Bronchial epithelial cell (primary cell): ENCODE measurements around the gene OPCML. TPM values are rescaled to one million over a fixed set of nuclear protein-coding genes. Genes with fewer than 3 reads are reported as not detected.

ENCODE experiments used
- DNase-seq: peaks from one replicate; pipeline ENCODE4 v3.0.0-alpha.2; 2010; ENCODE audit warnings: low read depth
- FAIRE-seq: peaks from 2 replicates; lab custom pipeline; 2011; peaks lifted over from hg19 to GRCh38; lab: Jason Lieb, UNC
- H3K27me3 ChIP-seq: 2 replicates; pipeline ENCODE4 v1.5.1; 2011; ENCODE audit warnings: low read length; ENCODE audit not compliant: control insufficient read depth, insufficient read depth
- H3K36me3 ChIP-seq: 2 replicates; pipeline ENCODE4 v1.5.1; 2011; ENCODE audit warnings: low read length; ENCODE audit not compliant: control insufficient read depth, insufficient read depth
- H3K4me3 ChIP-seq: 2 replicates; pipeline ENCODE4 v1.5.1; 2011; ENCODE audit warnings: mild to moderate bottlenecking, low read depth, low read length, control low read depth
- total RNA-seq: library from RNA; depleted of rRNA; stranded (reverse); fragments of >200 nt; gene quantifications from 2 replicates; pipeline ENCODE4 v1.2.1, GENCODE V29; 2014
- TF ChIP-seq, protein P1 (sequence below): IDR thresholded peaks from 2 replicates; pipeline ENCODE4 v1.5.1; 2011; ENCODE audit warnings: mild to moderate bottlenecking, moderate library complexity, low read length, control low read depth, inconsistent platforms; ENCODE audit not compliant: insufficient read depth, severe bottlenecking

The OPCML gene
- total RNA-seq, 1 donor from 2014 or later: not detected

DNA sequence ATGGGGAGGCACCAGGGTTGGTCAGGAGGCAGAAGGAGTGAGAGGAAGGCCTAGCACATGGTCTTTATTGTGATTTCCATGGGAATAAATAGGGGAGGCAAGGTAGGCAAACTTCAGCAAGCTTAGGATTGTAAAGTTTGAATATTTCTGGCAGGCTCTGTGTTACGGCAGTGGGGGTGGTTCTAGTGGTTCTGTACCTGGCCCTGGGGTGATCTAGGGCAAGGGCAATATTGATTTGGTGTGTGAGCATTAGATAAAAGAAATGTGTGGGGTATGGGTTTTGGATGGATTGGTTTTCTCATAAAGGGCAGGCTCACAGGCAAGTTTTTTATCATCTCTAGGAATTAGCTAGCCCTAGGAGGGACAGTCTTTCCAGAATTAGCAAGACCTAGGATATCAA is 584.0 kb downstream of the OPCML start:
- Histone ChIP-seq H3K36me3 (no peaks in the 10 kb centered on the region), H3K27me3 (peaks cover 3% of the 10 kb centered on the region), H3K4me3 (no peak overlapping the region)
- TF ChIP-seq, protein P1, sequence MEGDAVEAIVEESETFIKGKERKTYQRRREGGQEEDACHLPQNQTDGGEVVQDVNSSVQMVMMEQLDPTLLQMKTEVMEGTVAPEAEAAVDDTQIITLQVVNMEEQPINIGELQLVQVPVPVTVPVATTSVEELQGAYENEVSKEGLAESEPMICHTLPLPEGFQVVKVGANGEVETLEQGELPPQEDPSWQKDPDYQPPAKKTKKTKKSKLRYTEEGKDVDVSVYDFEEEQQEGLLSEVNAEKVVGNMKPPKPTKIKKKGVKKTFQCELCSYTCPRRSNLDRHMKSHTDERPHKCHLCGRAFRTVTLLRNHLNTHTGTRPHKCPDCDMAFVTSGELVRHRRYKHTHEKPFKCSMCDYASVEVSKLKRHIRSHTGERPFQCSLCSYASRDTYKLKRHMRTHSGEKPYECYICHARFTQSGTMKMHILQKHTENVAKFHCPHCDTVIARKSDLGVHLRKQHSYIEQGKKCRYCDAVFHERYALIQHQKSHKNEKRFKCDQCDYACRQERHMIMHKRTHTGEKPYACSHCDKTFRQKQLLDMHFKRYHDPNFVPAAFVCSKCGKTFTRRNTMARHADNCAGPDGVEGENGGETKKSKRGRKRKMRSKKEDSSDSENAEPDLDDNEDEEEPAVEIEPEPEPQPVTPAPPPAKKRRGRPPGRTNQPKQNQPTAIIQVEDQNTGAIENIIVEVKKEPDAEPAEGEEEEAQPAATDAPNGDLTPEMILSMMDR: no peak
- DNase-seq (no peak), FAIRE-seq (no peak)

DNA sequence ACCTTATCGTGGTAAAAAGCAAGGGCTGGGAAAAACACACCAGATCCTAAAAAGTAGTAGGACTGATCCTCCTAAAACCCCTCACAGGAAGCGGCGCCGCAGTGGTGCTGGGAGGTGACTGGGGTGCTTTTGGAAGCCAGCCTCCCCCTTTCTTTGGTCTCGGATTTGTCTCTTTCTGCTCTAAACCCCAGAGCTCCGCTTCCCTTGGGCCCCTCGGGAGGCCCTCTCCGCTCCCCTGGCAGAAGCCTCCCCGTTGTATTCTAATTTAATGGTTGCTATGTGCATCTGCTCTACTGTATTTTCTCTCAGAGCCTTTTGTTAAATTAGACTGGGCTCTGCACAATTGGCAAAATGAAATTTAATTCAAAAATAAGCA is 587.7 kb downstream of the OPCML start:
- no peaks in the 10 kb centered on the region for H3K36me3 ChIP-seq
- FAIRE-seq (no peak), DNase-seq (no peak)
- peaks cover 15% of the 10 kb centered on the region for H3K27me3 ChIP-seq
- no peak overlapping the region for H3K4me3 ChIP-seq
- TF ChIP-seq, protein P1: no peak

DNA sequence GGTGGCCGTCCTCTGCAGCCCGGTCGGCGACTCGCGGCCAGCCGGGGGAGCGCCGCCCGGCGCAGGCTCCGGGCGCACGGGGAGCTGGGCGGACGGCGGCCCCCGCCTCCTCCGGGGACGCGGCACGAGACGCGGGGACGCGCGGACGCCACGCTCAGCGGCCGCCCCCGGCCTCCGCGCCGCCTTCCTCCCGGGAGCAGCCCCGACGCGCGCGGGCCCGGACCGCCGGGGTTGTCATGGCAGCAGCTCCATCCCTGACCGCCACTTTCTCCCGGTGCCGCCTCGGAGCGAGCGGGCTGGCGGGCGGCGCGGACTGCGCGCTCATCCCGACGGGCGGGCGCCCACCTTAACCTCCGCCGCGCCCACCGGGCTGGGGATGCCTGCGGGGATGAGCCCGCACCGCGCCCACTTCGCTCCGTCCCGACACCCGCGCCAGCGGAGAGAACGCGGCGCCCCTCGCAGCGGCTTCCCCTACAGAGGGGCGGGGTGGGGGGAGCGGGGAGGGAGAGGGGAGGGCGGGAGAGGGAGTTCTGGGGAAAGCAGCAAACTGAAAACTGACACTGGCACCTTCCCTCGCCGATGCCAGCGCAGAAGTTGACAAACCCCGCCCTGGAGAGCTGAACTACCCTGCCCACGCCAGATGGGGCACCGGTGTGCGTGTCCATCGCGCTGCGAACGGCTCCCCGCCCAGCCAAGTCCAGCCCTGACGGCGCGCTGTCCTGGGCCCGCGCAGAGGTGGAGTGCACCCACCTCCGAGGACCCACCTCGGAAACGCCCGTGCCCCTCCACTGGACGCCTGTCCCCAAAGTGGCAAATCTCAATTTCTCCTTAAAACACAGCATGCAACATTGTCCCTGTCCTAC is 588.4 kb downstream of the OPCML start:
- H3K27me3 ChIP-seq: peaks cover 15% of the 10 kb centered on the region

DNA sequence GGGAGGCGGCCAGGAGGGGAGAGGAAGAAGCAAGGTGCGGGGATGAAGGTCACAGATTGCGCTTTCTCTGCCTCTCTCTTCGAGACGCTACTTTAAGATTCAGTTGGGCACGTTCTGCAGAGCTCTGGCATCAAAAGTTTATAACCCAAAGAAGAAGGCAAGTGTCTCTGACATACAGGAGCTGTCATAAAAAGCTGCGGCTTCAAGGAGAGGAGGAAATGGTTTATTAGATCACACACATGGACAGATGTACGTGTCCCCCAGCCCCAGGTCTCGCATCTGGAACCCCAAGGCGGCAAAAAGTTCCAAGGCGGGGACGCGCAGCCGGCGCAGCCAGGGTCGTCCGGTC is 589.0 kb downstream of the OPCML start:
- Histone ChIP-seq H3K36me3 (no peaks in the 10 kb centered on the region), H3K27me3 (peaks cover 15% of the 10 kb centered on the region), H3K4me3 (no peak overlapping the region)
- no peak for DNase-seq
- TF ChIP-seq, protein P1: no peak
- no peak for FAIRE-seq

More for the DNA sequence above, 588.4 kb downstream of the OPCML start:
- no peak for DNase-seq
- Histone ChIP-seq H3K36me3 (no peaks in the 10 kb centered on the region), H3K4me3 (no peak overlapping the region)
- no peak for FAIRE-seq
- TF ChIP-seq, protein P1: no peak

DNA sequence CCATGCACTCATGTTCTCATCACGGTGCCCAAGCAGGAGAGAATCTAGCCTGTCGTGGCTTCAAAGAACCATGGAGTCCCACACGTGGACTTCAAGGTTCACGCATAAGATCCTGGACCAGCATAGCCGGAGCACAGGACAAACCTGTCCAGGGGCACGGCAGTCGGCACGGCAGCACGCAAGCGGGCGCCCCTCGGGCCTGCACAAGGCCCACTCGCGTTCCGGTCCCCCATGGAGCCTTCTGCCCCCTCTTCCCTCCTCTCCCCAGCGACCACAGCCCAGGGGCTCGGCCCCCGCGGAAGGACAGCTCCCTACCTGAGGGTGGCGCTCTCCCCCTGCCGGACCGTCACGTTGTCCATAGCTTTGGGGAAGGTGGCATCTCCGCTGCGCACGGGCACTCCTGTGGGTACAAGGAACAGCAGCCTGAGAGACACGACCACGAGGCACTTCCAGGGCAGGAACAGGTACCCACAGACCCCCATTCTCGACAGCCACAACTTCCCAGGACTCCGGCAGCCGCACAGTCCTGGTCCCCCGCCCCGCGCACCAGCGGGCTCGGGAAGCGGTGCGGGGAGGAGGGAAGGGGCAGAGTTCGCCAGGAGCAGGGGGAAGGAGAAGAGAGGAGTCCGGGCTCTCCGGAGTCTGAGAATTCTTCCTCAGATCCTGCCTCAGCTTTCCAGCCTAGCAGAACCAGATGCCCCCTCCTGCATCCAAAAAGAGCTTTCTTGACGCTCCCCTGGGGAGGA is 589.5 kb downstream of the OPCML start:
- Histone ChIP-seq H3K36me3 (no peaks in the 10 kb centered on the region), H3K4me3 (no peak overlapping the region), H3K27me3 (peaks cover 15% of the 10 kb centered on the region)
- FAIRE-seq (no peak), DNase-seq (no peak)
- TF ChIP-seq, protein P1: no peak
